GM12873 (cell line): Measurements from ENCODE around the gene HNRNPUL2.

Experiments
- CTCF ChIP-seq: IDR thresholded peaks from 2 replicates; pipeline ENCODE4 v1.5.1; 2012; ENCODE audit warnings: low read depth, mild to moderate bottlenecking, moderate library complexity, low read length, control low read depth; ENCODE audit not compliant: insufficient read depth; ENCODE audit errors: missing control alignments

Gene HNRNPUL2

GRCh38 chr11:62719302-62719978 lies 7.8 kb downstream of the HNRNPUL2 start:
- no peak for TF ChIP-seq CTCF

DNA sequence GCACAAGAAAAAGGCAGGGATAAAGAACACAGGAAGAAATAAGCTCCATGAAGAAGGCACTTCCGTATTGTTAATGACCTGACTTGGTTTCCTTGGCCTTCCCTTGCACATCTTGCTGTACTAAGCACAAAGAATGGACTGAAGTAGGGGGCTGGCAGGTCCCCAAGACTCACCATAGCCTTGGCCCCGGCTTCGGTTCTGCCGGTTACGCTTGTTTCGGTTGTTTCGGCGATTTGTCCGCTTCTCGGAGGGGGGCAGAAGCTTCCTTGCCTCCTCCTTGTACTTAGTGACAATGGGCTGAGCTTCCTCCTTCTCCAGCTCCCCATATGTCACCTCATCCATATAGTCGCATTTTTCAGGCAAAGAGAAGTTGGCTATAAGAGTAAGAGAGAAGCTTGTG lies 10.4 kb downstream of the HNRNPUL2 start:
- TF ChIP-seq CTCF: no peak

DNA sequence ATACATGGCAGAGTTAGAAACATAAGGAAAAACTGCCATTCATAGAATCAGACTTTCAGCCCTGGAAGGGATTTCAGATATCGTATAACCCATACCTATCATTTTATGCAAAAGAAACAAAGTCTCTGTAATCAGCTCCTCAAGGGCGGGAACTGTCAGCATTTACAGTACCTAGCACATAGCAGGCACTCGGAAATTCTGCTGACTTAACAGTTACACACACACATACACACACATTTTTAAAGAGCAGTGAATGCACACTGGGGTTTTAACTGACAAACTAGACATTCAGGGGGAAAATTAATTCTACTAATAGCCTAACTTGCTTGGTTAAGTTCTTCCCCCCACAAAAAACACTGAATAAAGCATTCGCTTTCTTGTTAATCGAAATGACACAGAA lies 11.1 kb downstream of the HNRNPUL2 start:
- TF ChIP-seq CTCF: no peak

DNA sequence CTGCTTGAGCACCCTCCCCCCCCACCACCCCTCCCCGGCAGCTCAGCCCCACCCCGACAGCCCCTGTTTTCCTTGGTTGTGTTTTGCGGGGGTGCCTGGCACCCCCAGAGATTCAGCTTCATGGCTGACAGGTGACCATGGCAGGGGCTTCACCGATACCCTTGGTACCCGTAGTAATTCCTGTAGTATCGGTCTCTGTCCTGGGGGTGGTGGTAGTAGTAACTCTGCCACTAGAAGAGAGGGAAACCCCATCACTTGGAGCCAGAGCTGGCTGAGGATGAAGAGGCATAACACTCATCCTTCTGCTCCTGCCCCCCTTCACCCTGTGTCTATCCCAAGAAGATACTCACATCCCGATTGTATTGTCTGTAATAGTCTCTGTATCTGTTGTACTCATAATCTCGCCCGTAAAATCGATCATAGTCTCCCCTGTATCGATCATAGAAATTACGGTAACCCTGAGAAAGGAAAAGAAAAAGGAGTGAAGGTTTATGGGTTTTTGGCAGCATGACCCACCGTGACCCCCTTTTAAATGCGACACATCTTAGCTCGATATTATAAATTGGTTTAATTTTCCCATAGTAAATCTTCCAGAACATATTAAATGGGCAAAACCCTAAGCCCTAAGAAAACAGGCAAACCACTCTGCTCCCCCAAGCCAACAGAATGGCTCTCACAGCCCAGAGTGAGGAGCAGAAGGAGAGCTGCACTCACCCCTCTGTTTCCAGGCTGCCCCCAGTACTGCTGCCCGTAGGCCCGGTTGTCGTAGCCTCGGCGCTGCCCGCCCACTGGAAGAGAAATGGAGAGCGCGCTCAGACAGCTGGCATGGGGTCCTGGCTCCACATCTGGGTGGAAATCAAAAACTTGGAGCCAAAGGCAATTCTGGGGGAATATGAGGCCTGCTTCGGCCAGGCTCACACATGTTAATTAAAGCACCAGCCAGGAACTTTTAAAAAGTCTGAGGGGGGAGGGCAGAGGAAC lies 11.8 kb downstream of the HNRNPUL2 start:
- no peak for TF ChIP-seq CTCF

DNA sequence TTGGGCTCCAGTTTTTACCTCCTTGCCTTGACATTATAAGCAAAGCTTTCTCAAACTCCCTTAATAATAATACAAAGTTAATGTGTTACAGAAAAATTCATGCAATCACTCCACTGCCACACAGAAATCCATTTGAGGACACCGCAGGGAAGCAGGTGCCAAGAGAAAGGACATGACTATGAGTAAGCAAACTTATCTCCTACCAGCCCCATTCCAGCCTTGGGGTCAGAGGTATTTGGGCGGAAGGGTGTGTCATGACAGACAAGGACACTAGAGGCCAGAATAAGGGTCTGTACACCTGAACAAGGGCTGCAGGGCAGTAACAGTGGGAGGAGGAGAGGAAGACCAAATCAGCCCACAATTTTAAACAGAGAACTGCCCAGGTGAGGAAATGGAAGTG lies 13.9 kb downstream of the HNRNPUL2 start:
- no peak for TF ChIP-seq CTCF

GRCh38 chr11:62712861-62713260 lies 14.4 kb downstream of the HNRNPUL2 start:
- TF ChIP-seq CTCF: no peak

DNA sequence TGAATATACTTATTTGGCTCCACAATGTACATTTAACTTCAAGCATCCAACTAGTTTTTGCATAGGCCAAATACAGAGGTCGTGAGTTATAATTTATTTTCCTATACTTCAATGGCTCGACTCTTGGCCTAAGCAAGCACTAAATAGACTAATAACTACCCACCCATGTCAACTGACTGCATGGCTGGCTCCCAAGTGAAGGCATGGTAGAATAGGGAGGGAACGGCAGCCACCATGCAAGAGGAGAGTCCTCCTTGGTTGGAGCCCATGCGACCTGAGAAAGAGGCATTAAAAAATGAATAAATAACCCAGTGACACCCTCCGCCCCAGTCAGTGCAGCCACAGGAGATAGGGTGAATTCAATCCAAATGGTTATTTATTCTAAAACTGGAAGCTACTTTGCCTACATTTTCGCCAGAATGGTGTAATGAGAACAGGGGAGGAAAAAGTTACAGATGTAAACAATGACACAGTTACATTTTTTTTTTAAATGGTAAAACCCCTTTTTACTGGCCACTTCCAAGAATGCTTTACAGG lies 14.9 kb downstream of the HNRNPUL2 start:
- TF ChIP-seq CTCF: no peak
